Esophagus mucosa (tissue), 1 donor: ENCODE data around the gene ROR2. TPM values are rescaled to one million over a fixed set of nuclear protein-coding genes. Genes with fewer than 3 reads are reported as not detected.

Experiments
- ATAC-seq: fragments of 200-7000 bp; cut with Tn5 transposase; one replicate; pipeline ENCODE4 v1.9.1; 2020
- total RNA-seq: library from RNA; stranded (reverse); gene quantifications from one replicate; pipeline ENCODE4 v1.2.4, GENCODE V29; 2023
- donor health status: DM: yes; HTN: yes; CAD: no.

Gene ROR2
- total RNA-seq, 1 donor from 2014 or later, result 2.5 TPM

DNA sequence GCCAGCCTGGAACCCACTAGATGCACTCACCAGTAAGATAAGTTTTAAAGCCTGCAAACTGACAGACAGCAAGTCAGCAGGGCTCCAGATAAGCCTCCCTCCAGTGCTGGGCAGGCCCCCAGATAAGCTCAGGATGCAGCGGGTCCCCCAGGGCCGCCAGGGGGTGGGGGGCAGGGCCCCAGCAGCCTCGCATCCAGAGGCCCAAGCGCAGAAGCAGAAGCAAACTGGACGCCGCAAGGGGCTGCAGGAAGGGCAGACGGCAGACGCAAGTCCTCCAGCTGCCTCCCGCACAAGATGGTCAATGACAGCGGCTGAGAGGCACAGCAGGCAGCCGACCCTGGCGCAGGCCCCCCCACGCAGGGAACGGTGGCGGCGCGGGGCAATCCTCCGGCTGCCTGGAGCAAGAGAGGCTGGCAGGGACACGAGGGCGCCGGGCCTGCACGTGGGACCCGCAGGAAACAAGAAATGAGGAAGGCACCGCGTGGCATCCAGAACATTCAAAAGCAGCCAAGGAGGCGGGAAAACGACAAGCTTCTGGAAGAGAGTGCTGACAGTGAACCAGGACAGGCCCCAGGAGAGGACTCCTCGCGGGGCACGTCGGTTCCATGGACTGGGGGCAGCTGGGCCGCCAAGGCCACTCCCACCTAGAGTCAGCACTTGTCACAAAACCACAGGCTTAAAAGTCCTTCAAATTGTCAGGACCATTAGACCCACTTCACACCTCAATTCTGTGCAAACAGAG lies 49.8 kb downstream of the ROR2 start:
- ATAC-seq, result no peak

DNA sequence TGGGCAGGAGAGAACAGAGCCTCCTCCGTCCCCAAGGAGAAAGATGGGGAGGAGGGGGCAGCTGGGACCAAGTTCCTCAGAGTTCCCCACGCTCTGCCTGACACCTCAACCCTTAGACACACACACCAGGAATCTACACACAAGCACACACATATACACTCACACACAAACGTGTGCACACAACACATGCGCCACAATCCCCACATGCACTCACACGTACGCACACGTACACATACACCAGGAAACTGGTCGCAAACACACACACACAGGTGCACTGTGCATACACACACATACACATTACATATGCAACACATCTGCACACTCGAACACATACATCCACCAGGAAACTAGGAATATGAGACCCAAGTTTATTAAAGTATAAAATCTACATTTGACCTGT lies 50.4 kb downstream of the ROR2 start:
- ATAC-seq, result no peak

DNA sequence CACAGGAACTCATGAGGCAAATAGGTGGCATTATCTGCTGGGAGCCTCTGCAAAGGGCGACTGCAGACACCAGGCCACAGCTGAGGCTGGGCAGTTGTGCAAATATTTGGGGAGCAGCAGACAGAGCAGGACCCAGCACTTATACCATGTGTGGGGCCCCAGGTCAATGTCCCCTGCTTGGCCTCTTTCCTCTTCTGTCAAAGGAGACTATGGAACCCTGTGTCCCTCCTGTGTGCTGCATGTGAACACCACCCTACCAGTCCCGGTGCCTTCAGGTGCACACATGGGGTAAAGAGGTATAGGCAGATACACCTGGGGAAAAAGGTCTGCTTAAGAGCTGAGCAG lies 50.8 kb downstream of the ROR2 start:
- ATAC-seq, result no peak

DNA sequence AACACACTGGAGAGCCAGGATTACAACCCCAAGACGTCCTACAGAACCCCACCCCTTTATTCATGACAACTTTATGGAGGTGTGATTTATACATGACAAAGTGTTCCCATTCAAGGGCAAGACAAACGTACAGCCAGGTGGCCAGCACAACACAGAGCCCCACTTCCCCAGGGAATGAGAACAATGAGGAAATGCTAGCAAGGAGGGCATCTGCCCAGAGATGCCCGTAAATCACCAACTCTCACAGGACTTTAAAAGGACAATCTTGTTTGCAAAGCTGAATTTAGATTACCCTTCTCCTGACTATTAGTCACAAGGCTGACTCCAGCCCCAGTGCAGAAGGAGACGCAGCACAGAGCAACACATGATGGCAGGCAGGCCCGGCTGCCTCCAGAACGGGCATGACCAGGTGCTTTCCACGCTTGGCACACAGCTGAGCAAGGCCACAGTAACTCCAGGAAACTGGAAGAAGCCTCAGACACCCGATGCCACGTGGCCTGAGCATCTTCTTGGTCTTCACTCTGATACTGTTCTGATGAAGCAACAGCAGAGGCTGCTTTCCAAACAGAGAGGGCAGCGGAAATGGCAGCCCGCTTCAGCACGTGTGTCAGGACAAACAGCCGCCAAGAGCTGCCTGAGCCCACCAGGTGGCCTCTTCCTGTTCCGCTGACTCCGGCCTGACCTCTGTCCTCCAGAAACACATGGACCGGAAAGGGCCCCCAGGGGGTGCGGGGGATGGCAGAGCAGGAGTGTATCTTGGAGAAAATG lies 51.4 kb downstream of the ROR2 start:
- ATAC-seq, result peak; percentile 79

DNA sequence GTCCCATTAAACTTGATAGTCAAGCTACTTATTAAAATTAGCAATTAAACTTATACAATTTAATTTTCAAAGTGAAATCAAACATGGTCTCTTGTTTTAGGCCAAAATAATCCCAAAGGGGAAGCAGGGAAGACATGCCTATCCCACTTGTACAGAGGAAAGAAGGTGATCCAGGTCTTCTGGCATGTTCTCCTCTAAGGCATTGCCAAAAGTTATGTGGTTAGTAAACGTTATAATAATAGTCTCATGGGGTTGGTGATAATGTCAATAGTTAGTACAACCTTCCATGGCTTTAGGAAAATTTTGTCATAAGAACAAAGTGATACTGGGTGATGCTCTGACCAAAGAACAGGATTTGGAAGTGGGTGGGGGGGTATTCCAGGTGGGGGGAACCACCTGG lies 52.8 kb downstream of the ROR2 start:
- ATAC-seq, result no peak

DNA sequence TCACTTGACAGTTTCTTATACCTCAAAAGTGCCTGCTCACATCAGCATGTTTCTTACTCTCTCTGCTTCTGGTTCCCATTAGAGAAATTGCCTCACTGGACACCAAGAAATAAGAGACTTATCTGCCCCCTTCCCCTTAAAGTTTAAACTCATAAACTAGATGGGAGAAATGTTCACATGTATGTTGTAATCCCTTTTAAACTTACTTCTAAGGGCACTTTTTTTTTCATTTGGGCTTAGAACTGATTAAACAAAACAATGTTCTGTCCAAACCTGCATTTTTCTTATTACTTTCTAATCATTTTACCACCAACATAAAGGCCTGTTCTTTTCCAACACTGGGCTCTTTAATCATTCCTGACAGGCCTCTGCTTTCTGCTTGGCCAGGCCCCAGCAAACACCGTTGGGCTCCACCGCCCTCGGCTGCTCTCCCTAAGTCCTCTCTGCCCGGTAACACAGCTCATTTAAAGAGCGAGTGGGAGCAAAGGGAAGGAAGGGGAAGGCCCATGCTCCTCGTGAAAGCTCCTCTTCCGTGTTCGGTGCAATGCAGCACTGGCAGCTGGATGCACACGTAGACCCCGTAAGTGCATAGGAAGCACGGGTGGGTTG lies 53.4 kb downstream of the ROR2 start:
- peak; percentile 64 for ATAC-seq

DNA sequence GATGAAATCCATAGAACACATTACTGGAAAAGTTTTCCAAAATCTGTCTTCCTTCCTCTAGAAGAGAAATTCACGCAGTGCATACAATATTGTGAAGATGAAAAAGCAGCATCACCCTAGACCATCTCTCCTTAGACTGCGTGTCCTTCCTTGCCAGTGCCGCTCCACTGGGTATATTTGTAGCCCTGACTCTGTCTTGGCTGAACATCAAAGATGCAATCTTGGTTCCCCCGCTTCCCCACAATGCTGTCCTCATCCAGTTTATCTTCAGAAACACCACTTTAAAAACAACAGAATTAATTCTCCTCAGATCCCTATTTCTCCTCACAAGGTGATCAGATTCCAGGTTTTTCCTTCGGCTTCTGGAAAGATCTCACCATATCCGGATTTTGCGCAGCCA lies 53.9 kb downstream of the ROR2 start:
- ATAC-seq, result no peak

DNA sequence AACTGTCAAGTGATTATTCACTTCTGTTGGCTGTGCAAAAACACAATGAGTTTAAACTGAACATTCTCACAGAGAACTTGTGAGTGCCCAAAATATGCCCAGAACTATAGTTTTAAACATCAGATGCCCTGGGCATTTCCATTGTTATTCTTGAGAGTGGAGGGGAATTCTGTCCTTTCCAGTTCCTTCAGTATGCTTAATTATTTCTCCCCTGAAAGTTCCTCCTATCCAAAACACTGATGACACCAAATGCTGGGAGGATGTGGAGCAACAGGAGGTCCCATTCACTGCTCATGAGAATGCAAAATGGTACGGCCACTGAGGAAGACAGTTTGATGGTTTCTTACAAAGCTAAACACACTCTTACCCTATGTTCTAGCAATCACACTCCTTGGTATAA lies 55.5 kb downstream of the ROR2 start:
- ATAC-seq, result no peak

DNA sequence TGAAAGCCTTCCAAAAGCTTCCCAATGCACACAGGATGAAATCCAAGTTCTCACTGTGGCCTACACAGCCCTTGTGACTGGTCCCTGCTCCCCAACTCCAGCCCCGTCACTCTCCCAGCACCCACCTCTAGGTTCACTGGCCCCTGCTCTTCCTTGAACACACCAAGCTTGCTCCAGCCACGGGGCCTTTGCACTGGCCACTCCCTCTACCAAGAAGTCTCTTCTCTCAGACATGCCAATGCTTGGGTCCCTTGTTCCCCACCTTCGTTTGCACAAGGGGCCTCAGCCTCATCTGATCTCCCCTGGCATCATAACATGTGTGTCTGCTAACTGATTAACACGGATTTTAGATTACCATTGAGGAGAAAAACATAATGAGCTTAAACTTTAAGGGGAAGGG lies 56.0 kb downstream of the ROR2 start:
- no peak for ATAC-seq

DNA sequence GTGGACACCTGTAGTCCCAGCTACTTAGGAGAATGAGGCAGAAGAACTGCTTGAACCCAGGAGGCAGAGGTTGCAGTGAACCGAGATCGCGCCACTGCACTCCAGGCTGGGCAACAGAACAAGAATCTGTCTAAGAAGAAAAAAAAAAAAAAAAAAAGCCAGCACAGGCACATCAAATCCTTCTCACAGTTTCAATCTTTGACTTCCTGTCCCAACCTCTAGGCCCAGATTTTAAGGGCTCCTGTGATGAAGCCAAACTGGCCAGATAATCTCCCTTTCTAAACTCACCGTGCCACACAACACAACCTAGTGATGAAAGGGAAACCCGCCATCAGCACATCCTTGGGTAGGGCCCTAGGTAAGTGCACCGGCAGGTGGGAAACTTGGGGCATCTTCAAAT lies 58.1 kb downstream of the ROR2 start:
- no peak for ATAC-seq

DNA sequence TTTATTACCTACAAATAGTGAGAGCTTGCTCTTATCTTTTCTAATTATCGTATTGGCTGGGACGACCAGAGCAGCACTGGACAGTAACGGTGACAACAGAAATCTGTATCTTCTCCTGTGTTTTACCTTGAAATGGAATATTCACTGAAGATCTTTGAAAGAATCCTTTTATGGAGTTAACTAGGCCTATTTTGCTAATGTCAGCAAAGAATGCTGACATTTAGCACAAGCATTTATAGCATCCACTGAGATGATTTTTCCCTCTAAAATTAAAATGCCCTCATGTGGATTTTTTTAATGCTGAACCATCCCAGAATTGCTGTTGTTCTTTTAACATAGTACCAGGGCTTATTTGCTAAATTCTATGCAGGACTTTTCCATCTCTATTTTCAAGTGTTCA lies 59.4 kb downstream of the ROR2 start:
- ATAC-seq, result no peak

DNA sequence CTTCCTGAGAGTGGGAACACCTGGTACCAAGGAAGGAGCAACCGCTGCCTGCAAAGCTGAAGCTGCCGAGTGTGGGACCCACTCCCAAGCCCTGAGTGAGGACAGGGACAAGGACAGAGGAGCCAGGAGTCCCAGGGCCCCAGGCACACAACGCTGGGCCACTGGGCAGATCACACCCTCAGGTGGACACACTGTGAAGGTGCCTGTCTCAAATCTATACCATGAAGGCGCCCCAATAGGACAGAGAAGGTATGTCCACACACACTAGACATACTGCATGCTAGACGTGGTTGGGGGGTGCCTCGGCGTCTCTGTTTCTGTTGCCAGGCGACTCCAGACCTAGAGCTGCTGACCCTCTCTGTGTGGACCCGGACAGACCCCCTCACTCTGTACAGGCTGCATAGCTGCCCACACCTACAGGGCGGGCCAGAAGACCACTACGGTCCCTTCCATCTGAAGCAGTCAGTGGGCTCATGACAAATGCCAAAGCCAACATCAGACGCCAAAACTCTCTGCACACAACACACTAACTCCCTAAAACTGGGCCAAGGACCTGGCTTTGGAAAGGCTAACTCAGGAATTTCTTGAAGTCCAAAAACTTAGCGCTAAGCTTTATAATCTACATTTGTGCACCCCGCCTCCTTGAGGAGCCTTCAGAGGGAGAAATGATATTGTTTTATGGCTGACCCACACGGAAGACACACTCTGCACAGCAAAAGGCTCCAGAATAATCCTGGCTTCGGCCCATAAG lies 60.7 kb downstream of the ROR2 start:
- ATAC-seq, result no peak

DNA sequence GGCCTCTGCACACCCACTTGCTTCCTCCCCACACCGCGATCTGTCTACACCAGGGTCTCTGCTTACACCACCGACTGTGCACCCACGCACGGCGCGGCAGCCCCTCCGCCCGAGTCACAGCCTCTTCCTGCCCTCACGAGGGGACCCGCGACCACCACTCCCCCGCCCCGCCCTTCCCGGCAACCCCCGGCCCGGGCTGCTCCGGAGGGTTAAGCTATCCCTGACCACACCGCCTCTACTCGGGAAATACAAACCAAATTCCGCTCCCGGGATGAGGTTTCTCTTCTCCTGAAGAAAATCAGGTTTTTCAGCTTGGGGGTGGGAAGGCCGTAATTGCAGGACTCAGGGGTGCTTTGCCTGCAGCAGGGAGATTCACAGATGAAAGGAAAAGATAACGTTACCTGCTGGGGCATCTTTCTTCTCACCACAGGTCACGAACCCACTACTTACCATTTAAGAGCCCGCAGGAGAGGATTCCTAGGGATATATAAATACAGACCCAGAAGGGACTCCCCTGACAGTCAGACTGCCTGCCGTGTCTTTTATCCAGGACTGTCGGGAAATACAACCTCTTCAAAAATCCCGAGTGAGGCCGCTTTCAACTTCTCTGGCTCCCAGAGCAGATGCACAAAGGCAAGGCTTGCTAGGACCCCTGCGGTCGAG lies 63.5 kb downstream of the ROR2 start:
- no peak for ATAC-seq

DNA sequence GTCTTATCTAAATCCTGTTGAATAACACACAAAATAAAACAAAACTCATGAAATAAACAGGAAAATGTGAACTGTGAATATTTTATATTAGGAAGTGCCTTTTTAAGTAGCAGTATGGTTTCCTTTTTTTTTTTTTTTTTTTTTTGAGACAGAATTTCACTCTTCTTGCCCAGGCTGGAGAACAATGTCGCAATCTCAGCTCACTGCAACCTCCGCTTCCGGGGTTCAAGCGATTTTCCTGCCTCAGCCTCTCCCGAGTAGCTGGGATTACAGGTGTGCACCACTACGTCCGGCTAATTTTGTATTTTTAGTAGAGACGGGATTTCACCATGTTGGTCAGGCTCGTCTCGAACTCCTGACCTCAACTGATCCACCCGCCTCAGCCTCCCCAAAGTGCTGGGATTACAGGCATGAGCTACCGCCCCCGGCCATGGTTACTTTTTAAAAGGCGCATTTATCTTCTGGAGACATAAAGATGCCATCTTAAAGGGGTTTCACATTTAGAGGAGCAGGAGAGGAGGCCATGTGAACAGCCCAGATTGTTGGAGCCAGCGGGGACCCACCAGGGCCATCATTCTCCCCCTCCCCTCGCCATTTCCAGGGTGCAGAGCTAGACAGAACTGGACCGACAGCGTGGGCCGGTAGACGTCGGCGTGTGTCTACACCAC lies 64.1 kb downstream of the ROR2 start:
- ATAC-seq, result no peak

DNA sequence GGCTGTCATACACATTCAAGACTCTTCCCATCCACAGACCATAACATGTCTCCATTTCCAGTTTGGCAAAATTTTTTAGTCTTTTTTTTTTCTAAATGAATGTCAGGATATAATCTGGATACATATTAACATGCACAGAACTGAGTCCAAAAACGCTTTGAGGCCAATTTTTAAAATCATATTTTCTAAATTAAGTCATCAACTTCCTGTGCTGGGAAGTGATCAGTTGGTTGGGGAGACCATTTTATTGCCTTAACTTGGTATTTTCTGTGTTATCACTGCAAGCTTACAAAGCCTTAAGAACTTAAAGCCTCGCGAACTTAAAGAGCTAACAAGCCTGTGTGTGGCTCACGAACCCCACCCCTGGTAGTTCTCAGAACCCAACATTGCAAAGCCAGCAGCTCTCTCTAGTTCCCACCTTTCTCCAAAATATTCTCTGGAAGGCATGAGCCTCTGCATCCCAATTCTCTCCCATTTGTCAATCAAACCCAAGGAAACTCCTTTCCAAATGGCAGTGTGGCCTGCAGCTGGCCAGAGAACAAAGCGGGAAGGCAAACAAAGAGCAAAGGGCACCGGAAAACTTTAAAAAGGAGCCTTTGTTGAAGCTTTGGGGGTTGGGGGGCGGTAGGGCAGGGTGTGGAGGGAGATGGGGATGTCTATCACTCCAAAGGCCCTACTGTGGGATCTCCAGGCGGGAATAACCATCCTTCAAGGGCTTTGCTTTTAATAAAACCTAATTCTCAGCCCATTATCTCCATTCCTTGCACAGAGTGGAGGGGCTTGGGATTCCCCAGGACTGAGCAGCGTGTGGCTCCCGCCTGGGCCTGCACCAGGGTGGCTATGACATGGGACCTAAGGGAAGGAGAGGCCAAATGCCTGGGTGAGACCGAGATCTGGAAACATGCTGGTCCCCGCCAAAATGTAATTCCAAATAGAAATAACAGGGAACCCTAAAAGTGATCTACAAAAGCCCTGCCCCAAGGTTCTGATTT lies 65.0 kb downstream of the ROR2 start:
- no peak for ATAC-seq

DNA sequence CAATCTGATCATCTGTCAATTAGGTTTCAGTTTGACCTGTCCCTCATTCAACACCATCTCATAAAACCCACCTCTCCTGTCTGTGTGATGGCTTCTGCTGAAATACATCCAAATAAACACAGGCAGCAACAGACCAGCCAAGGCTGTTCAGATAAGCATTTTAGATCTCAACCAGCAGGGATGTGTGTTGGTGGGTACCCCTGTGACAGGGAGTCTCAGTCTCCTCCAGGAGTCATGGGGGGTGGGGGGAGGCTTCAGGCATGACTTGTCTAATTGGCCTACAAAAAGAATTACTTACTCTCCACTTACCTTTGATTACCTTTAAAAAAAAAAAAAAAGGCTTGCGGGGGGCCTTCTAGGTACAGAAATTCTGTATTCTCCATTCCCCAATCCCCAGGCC lies 65.9 kb downstream of the ROR2 start:
- no peak for ATAC-seq

DNA sequence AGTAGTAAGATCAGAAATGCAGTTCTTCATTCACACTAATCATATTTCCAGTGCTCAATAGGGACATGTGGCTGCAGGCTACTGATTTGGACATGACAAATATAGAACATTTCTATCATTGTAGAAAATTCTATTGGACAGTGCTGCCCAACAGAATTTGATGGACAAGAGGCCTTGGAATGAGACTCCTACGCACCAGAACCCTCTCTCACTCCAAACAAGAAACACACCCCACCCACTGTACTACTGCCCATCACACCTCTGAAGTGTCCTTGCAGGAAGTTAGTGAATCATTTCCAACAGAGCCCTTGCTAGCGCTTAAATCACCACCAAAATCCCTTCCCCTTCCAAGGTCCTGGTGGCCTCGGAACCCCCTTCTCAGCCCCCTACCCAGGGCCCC lies 66.5 kb downstream of the ROR2 start:
- ATAC-seq, result no peak

DNA sequence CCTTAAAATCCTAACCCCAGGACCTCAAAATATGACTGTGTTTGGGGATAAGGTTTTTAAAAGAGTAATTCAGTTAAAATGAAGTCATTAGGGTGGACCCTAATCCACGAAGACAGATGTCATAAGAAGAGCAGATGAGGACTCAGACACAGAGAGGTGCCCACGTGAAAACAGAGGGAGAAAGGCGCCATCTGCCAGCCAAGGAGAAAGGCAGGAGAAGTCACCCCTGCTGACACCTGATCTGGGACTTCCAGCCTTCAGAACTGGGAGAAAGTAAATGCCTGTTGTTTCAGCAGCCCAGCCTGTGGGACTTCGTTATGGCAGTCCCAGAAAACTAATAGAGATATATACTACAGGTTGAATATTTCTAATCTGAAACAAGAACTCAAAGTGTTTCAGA lies 67.4 kb downstream of the ROR2 start:
- ATAC-seq, result no peak

DNA sequence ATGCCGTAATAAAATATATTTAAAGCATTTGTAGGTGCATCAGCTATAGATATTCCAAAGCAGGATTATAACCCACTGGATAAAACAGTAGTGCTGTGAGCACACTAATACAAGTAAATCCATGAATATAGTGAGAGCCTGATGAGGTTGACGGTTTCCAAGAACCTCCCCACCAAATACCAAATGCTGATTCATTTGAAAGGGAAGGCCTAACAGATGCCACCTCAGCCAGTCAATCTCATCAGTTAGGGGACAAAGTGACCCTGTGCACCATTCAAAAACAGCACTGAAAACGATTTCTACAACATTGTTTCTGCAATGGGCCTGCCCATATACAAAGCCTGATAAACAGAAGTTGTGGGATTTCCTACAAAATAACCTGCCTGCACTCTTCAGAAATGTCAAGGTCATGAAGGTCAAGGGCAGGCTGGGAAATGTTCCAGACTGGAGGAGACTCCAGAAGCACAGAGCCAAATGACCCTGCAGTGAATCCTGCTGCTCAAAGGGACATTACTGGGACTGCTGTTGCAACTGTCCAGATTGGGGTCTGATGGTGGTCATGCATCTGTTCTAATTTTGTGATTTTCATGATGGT lies 69.6 kb downstream of the ROR2 start:
- ATAC-seq, result no peak

DNA sequence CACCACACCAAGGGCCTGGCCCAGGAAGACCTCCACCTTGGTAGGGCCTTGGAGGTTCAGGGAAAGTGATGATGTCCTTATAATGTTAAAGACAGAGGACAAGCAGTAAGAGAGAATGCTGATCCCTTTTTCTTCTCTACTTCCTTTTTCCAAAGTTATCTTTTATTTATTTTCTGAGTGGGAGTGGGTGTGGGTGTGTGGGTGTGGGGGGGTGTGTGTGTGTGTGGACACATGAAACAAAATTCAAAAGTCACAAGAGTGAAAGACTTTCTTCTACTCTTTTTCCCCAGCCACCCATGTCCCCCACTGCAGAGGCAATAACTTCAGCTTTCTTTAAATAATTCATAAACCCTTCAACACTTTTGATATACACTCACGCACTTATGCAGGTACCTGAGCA lies 70.8 kb downstream of the ROR2 start:
- ATAC-seq, result no peak
